Omental fat pad (tissue), 4 donors: ENCODE results near the gene MRPL53. TPM values are rescaled to one million over a fixed set of nuclear protein-coding genes. Genes with fewer than 3 reads are reported as not detected.

Experiments used
- ATAC-seq: fragments of 150-250 bp; one replicate; pipeline ENCODE4 v1.9.1; 2016; ENCODE audit warnings: mild to moderate bottlenecking, moderate library complexity; ENCODE audit not compliant: low FRiP score
- DNase-seq: peaks from one replicate; pipeline ENCODE4 v3.0.0-alpha.2; 2019; ENCODE audit warnings: low spot score
- total RNA-seq, 4 donors: library from RNA; depleted of rRNA; stranded (reverse); fragments of >200 nt; gene quantifications; one replicate each; pipeline ENCODE4 v1.1.0, GENCODE V29; 2016
- TF ChIP-seq, protein P1 (sequence below), 3 donors: fragments of 450-650 bp; IDR thresholded peaks; one replicate each; pipeline ENCODE4 v1.5.1; 2016 to 2017; ENCODE audit warnings: antibody characterized with exemption in 3 of 3, mild to moderate bottlenecking in 3 of 3, moderate library complexity in 2 of 3

Gene MRPL53
- total RNA-seq, 4 donors from 2014 or later: 33.3 to 44.6 (median 36.9) TPM

DNA sequence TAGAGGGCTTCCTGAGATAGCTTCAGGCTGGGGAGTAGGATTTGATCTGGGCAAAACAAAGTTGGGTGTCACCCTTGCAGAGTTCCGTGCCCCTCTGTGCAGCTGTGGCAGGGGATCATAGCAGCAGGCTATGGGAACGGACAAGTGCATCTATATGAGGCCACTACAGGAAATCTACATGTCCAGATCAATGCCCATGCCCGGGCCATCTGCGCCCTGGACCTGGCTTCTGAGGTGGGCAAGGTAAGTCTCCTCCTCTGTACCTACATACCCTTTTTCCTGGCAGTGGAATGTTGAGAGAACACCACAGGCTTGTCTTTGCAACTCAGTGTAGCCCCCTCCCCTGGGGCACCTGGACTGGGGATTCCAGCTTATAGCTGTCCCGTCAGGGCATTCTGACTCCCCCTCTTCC is 47.5 kb downstream of the MRPL53 start:
- DNase-seq: no peak
- no peak for ATAC-seq

DNA sequence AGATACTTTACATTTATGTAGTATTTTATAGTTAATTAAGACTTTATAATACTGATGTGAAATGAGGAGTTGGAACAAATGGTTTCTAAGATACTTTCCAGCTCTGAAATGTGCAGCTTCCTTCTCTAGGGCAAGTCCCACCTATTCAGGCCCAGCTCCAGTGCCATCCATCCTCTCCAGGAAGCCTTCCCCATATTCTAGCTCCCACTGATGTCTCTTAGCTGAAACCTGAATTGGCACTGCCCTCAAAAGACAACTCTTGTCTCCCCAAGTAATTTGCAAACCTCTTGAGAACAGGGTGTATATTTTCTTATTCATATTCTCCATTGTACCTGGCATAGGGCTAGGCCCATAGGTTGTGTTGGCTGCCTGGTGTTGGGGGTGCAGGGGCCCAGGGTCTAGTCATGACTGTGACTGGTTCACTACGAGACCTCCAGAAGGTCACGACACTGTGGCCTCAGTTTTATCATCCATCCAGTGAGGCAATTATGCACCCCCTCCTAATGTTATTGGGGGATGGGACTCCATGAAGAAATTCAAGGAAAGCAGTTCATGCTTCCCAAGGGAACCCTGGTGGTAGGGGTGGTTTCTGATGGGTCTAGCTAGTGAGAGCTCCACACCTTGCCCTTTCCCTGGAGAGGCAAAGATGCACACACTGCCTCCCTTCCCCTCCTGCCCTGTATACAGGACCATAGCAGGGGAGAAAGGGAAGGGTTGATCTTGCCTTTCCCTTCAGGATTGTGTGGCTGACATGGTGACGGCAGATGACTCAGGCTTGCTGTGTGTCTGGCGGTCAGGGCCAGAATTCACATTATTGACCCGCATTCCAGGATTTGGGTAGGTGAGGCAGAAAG is 48.1 kb downstream of the MRPL53 start:
- DNase-seq (no peak), ATAC-seq (no peak)
- TF ChIP-seq, protein P1, sequence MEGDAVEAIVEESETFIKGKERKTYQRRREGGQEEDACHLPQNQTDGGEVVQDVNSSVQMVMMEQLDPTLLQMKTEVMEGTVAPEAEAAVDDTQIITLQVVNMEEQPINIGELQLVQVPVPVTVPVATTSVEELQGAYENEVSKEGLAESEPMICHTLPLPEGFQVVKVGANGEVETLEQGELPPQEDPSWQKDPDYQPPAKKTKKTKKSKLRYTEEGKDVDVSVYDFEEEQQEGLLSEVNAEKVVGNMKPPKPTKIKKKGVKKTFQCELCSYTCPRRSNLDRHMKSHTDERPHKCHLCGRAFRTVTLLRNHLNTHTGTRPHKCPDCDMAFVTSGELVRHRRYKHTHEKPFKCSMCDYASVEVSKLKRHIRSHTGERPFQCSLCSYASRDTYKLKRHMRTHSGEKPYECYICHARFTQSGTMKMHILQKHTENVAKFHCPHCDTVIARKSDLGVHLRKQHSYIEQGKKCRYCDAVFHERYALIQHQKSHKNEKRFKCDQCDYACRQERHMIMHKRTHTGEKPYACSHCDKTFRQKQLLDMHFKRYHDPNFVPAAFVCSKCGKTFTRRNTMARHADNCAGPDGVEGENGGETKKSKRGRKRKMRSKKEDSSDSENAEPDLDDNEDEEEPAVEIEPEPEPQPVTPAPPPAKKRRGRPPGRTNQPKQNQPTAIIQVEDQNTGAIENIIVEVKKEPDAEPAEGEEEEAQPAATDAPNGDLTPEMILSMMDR (IDR thresholded peaks at IDR 0.05): no peak

More for the DNA sequence above, 47.5 kb downstream of the MRPL53 start:
- TF ChIP-seq, protein P1 (IDR thresholded peaks at IDR 0.05): no peak

DNA sequence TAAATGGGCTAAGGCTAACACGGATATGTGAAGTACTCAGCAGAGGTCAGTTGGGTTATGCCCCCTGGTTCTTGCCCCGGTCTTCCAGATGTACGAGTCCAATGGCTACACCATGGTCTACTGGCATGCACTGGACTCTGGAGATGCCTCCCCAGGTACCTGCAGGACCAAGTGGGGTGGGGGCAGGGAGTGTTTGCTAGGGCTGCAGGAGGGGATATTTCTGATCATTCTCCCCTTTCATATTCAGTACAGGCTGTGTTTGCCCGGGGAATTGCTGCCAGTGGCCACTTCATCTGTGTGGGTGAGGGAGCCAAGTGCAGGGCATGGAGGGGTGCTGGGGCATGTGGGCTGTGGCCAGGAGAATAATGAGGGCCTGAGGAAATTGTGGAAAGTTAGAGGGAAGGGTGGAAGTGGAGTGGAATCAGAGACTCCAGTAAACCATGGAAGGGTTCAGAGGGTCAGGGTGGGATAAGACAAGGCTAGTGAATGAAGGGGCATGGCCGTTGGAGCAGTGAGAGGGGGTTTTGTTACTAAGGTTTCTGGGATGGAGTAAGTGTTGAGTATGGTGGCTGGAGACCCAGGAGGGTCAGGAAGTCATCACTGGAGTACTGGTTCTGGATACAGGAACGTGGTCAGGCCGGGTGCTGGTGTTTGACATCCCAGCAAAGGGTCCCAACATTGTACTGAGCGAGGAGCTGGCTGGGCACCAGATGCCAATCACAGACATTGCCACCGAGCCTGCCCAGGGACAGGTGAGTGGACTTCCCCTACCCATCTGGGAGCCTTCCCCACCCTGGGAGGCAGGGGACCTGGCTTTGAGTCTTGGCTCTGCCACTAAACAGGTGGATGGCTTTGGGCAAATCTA is 49.0 kb downstream of the MRPL53 start:
- DNase-seq (no peak), ATAC-seq (no peak)
- TF ChIP-seq, protein P1 (IDR thresholded peaks at IDR 0.05): no peak

Other genes with a start within 250 kb of the MRPL53 start
- gene SLC4A5, start 129.3 kb downstream of the MRPL53 start, total RNA-seq: 1 to 10 TPM; 1.2 to 3.0 (median 1.6) TPM
- 100 to 1,000 TPM in 3 of 4 donors, 10 to 100 TPM in 1; 83.1 to 122 (median 114) TPM for gene DCTN1, start 92.4 kb downstream of the MRPL53 start, total RNA-seq
- gene C2orf81, start 51.1 kb downstream of the MRPL53 start, total RNA-seq: 1 to 10 TPM in 2 of 4 donors, under 1 TPM in 2; 0.48 to 1.4 (median 1.0) TPM
- 10 to 100 TPM in 1 of 4 donors, 1 to 10 TPM in 3; 3.0 to 10.5 (median 6.1) TPM for gene WDR54, start 51.0 kb downstream of the MRPL53 start, total RNA-seq
- gene RTKN, start 30.7 kb downstream of the MRPL53 start, total RNA-seq: 10 to 100 TPM in 3 of 4 donors, 1 to 10 TPM in 1; 9.1 to 32.2 (median 19.3) TPM
- 10 to 100 TPM in 3 of 4 donors, 1 to 10 TPM in 1; 4.6 to 26.5 (median 14.9) TPM for gene INO80B, start 17.6 kb downstream of the MRPL53 start, total RNA-seq
- 10 to 100 TPM; 34.9 to 64.5 (median 44.3) TPM for gene WBP1, start 14.2 kb downstream of the MRPL53 start, total RNA-seq
- 10 to 100 TPM; 31.8 to 43.0 (median 40.4) TPM for gene MOGS, start 7.3 kb downstream of the MRPL53 start, total RNA-seq
- gene CCDC142, start 10.3 kb upstream of the MRPL53 start, total RNA-seq: 10 to 100 TPM in 3 of 4 donors, 1 to 10 TPM in 1; 7.4 to 31.6 (median 27.3) TPM
- gene TTC31, start 10.4 kb upstream of the MRPL53 start, total RNA-seq: 10 to 100 TPM; 16.8 to 25.7 (median 22.1) TPM
- gene LBX2, start 26.9 kb upstream of the MRPL53 start, total RNA-seq: 1 to 10 TPM in 3 of 4 donors, under 1 TPM in 1; 0.79 to 5.6 (median 1.3) TPM
- 10 to 100 TPM; 11.6 to 20.2 (median 16.8) TPM for gene PCGF1, start 35.0 kb upstream of the MRPL53 start, total RNA-seq
- gene TLX2, start 41.8 kb upstream of the MRPL53 start, total RNA-seq: not detected
- not detected for gene DQX1, start 53.6 kb upstream of the MRPL53 start, total RNA-seq
- gene AUP1, start 57.0 kb upstream of the MRPL53 start, total RNA-seq: 100 to 1,000 TPM; 120 to 157 (median 146) TPM
- 10 to 100 TPM; 30.7 to 45.6 (median 36.8) TPM for gene HTRA2, start 57.3 kb upstream of the MRPL53 start, total RNA-seq
- 10 to 100 TPM in 2 of 4 donors, 1 to 10 TPM in 2; 7.5 to 12.4 (median 9.1) TPM for gene LOXL3, start 81.3 kb upstream of the MRPL53 start, total RNA-seq
- gene DOK1, start 82.0 kb upstream of the MRPL53 start, total RNA-seq: 10 to 100 TPM; 16.0 to 39.4 (median 30.5) TPM
- 1 to 10 TPM in 1 of 4 donors, under 1 TPM in 3; 0.56 to 1.8 (median 0.91) TPM for gene M1AP, start 175.7 kb upstream of the MRPL53 start, total RNA-seq
- 1 to 10 TPM; 3.5 to 7.3 (median 5.3) TPM for gene SEMA4F, start 181.6 kb upstream of the MRPL53 start, total RNA-seq